Stimulated activated CD8-positive, alpha-beta memory T cell treated with anti-CD3 and anti-CD28 coated beads, Interleukin-12 subunit alpha, Interleukin-12 subunit beta, amount 100 ng/mL, for 24 hours (primary cell): Measurements from ENCODE around the gene RAPGEF3.

Source experiments
- DNase-seq: peaks from one replicate; pipeline ENCODE4 v3.0.0-alpha.2; 2020; ENCODE audit errors: extremely low read depth

Gene RAPGEF3

DNA sequence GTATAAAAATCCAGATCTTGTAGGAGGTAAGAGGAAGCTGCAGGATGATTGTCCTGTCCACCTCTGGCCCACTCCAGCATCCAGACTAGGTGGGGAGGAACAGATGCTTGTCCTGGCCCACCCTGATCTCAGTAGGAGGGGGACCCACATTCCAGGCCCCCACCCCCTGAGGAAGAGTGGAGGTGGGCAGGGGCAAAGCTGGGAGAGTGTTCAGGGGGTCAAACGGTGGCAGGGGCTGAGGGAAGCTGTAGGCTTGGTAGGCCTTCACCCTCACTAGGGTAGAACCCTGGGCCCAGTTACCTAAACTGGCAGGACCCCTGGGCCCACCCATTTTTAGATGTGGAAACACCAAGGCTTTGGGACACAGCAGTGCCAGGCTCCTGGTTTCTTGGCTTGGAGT lies 18.5 kb upstream of the RAPGEF3 start:
- DNase-seq = no peak

DNA sequence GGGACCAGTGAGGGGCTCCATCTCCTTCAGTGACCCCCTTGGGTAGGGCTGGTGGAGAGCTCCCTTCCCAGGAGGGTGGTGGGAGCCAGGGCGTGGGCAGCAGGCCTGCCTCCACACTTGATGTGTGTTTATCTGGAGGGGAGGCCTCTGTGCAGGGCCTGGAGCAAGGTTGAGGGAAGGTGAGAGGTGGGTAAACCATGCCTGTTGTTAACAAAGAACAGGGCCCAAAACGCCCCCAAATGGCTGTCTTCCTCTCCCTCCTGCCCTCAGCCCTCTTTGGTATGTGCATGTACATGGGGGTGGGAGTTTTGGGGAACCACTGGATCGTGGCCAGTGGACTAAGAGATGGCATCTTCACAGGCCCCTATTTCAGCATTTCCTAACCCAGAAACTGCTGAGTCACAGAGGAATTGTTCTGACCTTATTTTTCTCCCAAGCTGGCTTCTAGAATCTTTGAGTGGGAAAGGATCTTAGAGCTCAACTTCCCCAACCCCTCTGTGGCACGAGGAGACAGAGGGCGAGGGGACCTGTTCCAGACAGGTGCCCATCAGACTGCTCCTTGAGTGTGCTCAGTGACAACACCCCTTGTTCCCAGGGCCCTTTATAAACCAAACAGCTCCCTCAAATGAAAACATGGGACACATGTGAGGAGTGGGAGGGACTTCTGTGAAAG lies 17.9 kb upstream of the RAPGEF3 start:
- no peak for DNase-seq

DNA sequence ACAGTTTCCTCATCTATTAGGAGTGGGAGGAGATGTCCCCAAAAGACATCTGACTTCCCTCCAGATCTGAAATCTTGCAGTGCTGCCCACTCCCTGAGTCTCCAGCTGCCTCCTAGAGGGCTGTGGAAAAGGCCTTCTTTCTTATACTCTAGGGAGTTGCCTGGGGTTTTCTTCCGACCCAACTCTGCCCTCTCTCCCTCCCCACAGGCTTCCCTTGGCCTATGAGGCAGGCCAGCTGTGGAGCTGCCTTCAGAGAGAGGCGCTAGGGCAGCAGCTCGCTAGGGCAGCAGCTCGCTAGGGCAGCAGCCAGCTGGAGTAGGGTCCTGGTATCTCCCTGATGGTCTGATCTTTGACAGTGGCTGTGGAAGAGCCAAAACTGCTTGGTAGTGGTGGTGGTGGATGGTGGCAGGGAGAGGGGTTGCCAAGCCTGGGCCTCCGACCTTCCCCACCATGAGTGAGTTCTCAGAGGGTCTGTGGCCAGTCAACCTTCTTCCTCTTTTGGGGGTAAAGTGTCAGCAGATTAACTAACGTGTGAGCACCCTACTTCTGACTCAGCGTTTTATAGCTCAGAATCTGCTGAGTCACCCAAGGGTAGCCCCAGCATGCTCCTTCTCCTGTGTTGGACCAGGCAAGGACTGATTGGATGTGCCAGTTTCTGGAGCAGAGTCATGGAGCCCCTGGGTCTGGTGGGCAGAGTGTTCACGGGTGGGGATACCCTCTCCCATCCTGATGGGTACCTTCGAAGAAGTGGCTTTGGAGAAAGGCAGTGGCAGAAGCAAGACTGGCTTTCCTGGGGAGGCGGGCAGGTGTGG lies 16.6 kb upstream of the RAPGEF3 start:
- DNase-seq = no peak

DNA sequence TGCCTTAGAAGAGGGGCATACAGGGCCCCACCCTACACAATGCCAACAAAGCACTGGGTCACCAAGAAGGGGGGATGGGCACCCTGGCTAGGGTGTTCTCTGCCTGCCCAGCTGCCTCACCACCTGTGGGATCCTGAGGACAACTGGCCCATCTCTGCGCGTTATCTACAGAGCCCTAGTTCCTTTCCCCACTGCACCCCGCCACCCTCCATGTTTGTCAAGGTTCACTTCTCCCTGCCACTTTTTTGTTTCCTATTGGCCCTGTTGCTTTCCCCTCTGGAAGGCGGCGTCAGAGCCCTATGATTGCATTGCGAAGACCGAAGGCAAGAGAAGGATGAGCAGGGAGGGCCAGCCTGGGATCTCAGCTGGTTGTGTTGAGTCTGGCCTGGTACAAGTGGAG lies 16.0 kb upstream of the RAPGEF3 start:
- DNase-seq = no peak

DNA sequence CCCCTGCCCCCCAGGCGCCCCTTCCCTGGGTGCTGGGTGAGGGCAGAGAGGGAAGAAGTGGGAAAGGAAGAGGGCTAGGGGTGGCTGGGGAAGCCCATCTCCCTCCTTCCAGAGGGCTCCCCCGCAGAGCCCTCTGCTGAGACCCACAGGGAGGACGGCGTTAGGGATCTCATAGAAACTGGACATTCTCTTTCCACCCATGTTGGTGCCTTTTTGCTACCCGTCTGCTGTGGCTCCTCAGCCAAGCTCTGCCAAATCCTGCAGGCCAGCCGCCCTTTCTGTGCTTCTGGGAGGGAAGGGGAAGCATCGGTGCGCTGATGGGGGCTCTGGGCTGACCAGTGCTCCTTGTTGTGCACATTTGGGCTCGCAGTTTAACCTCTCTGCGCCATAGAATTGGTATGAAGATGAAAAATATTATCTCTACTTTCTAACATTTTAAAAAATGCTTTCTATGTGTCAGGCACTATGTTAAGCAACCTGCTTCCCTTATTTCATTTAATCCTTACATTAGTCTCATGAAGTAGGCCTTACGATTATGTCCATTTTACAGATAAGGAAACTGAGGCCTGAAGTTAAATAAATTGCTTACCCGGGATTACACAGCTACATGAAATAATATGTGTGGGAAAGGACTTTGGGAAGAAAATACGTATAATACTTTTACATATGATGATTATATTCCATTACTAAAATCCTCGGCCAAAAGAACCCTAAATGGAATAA lies 15.3 kb upstream of the RAPGEF3 start:
- no peak for DNase-seq

DNA sequence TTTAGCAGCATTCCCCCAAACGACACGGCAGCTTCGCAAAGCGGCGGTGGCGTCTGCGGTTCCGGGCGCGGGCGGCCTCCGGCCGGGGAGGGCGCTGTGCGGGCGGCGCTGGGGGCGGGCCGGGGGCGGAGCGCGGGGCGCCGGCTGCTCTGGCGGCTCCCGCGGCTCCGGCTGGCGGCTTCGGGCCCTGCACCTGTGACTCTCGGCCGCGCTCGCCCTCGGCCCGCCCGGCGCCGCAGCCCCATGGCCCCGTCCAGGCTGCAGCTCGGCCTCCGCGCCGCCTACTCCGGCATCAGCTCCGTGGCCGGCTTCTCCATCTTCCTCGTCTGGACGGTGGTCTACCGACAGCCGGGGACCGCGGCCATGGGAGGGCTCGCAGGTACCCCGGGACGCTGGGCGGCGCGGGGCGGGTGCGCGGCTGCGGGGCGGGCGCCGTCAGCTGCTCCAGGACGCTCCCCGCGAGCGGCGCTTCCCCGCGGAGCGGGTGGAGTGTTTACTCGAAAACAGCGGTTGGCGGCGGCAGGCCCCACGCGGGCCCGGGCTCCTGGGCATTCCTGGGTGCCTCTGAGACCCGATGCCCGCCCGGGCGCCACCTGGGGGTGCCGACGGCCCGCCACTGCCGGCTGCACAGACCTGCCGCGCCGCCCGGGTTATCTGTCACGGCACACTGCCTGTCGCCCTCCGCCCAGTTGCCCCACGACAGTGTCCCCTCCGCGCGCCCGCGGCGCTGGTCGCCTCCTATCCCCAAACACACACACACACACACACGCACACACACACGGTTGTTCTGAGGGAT lies 14.6 kb upstream of the RAPGEF3 start, which contains the start of gene SLC48A1:
Gene SLC48A1, plus strand, starts transcription at position 177 of the 796 bp plus-strand sequence. Its CDS starts 67 bp downstream, at position 244.
- peak; percentile 33 for DNase-seq

DNA sequence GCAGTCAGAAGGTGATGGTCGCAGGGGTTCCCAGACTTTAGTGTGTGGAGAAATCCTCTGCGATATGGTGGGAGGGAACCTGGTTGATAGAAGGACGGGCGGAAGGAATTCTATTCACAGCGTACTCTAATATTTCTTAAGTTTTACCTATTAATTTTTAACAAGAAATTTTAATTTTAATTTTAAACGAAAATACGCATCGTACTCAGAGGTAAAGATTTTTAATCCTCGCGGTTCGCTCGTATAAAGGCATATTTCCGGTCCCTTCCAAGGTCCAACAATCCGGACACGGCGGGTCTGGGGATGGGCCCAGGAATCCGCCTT lies 14.0 kb upstream of the RAPGEF3 start:
- no peak for DNase-seq

DNA sequence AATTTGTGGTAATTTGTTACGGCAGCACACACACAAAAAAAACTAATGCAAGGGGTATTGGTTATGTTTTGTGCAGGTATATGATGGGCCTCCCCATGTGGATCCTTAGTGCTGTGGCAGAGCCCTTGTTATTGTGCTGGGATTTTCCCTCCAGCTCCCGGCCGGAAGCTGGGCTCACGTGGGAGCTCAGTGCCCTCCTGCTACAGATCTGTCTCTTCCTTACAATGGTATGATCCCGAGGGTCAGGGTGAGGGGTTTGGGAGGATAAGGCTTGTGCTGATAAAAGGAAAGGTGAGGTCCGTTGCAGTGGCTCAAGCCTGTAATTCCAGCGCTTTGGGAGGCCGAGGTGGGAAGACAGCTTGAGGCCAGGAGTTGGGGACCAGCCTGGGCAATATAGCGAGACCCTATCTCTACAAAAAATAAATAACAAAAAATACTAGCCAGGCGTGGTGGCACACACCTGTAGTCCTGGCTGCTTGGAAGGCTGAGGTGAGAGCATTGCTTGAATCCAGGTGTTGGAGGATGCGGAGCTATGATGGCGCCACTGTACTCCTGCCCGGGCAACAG lies 13.5 kb upstream of the RAPGEF3 start:
- no peak for DNase-seq

DNA sequence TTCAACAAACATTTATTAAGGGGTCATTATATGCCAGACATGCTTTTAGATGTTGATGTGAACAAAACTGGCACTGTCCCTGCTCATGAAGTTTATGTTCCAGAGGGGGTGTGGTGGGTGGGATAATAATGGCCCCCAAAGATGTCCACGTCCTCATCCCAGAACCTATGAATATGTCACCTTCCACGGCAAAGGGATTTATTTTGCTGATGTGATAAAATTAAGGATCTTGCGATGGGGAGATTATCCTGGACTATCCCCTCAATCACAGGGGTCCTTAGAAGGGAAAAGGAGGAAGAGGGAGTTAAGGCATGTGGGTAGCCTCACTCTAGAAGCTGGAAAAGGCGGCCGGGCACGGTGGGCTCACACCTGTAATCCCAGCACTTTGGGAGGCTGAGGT lies 12.6 kb upstream of the RAPGEF3 start:
- DNase-seq = no peak

DNA sequence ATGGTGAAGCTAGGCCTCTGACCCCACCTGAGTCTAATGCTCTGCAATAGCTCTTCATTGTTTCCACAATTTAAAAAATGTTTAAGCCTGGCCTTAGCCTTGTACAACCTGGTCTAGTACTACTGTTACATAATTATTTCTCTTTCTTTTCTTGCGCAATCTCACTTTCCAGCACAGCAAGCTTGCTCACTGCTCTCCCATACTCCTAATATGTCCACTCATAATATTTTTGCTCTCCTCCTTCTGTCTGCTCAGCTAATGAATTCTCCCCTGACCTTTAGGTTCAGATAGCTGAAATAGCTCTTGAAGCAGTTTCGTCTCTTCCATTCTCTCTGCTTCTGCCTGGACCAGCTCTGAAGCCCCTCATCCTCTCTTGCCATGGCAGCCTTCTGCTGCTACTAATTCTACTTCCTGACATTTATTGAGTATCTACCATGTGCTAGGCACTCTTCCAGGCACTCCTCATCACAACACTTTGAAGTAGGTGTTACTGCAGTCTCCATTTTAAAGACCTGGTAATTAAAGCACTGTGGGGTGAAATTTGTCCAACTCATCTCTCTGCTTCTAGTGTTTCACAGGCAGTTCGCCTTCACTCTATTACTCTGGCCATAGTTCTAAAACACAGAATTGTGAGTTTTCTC lies 11.5 kb upstream of the RAPGEF3 start:
- DNase-seq = no peak

DNA sequence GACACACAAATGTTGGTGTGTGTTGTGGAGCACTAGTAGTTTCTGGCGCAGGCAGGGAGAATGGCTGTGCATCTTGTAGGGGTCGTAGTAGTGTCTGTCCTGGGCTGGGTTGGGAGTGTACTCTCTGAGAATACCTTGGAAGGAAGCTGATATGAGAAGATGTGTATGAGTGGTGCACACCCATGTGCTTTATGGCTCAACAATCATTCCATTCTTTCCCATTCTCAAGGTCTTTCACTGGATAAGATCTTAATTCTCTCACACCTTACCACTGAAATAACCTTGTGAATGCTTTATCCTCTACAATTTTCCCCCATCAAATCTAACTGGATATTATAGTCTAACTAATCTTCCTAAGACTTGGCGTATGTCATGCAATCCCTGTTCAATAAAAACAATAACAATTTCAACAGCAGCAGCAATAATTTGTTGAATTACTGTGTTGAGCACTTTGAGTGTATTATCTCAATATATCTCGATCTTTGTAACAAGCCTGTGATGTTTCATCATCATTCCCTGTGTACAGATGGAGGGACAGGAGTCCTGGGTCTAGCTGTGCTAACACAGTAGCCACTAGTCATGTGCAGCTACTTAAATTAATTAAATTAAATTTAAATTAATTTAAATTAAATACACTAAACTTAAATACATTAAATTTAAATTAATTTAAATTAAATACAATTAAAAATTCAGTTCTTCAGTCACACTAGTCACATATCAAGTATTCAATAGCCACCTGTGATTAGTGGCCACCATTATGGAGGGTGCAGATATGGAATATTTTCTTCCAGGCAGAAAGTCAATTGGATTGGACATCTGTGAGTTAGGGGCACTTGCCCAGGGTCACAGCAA lies 10.8 kb upstream of the RAPGEF3 start:
- DNase-seq = no peak

DNA sequence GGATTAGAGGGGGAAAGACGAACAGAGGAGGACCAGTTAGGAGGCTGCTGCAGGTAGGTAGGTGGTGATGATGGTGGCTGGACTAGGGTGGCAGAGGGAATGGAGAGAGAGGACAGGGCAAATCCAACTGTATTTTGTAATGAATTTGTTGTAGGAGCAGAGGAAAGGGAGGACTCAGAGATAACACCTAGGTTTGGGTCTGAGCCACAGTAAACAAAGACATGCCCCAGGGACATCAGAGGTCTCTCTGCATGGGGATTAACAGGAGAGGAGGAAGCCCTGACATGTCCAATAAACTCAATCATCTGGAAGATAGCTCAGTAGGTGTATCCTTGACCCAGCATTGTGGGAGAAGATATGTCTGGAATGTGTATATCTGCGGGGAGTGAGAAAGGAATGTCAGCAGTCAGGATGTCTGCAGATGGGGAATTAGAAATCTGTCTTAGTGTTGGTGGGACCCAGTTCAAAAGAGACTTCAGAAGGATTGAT lies 9.7 kb upstream of the RAPGEF3 start:
- no peak for DNase-seq

DNA sequence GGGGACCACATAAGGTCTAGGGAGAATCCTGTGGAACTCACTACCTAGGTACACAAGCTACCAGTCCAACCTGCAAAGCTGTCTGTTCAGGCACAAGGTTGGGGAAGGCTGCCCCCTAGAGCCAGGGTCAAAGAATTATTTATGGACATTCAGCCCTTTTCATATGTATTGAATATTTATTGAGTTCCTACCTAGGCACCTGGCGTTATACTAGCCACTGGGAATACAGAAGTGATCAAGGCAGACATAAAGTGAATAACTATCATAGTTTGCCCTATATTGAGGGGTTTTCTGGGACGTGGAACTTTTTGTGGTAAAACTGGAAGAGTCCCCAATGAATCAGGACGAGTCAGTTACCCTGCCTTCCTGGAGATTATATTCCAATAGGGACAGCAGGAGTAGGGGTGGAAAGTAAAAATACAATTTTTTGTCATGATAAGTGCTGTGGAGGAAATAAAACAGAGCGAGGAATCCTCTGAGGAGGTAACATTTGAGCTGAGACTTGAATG lies 8.6 kb upstream of the RAPGEF3 start:
- no peak for DNase-seq

DNA sequence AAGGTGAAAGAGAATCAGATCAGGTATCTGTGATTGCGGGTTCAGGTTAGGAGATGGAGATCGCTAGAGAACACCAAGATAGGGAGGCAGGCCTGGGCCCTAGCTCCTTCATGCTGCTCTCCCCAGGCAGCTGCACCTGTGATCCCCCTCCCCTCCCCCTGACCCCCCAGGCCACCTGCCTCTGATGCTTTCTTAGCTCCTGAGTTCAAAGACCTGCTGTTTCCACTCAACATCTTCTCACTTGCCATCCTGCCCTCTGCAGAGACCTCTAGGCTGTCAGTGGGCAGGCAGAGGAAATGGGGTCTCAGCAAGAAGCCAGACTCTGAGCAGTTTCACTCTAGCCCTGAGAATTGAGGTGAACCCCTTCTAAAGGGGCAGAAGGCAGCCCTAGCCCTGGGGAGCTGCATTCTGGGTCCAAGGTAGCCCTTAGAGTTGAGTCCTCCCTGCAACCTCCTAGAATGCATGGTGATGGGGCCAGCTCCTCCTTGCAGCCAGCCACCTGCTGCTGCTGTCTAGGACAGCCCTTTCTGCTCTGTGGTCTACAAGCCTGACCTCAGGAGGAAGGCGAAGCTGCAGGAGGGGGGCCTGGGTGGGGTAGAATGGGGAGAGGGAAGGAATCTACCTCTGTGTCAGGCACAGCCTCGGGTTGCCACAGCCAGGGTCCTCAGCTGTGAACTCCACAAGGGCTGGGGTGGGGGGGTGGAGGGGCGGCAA lies 8.0 kb upstream of the RAPGEF3 start:
- DNase-seq = no peak

DNA sequence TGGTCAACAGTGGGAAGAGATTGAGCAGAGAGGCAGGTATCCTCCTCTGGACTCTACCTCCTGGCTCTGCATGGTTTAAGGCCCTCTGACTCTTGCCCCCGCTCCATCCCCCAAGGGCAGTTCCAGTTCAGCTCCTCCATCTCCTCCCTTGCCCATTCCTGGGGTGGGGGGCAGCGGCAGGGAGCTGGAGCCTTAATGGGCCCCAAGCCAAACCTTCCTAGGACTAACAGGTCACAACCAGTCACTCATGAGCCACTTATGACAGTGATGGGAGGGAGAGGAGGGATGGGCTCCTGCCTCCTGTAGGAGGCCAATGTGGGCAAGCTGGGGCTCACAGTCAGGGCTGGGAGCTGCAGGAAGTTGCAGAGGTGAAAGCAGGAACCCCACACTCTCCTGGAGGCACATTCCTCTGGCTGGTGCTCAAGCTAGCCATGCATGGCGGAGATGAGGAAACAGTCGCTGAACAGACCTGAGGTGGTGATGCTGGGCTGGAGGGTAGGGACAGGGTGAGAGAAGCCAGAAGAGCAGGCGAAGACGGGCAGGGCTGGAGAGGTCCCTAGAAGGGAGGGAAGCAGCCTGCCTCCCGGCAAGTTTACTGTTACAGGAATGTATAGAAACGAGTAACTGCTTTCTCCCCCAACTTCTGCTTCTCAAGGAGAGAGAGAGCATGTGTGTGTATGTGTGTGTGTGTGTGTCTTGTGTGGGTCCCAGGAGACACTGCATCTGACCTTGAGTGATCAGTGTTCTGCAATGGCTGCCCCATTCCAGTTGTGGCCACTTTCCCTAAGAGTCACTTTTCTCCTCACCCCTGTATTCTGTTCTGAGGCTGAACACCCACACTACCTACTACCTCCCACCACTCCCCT lies 5.0 kb upstream of the RAPGEF3 start:
- DNase-seq = no peak

DNA sequence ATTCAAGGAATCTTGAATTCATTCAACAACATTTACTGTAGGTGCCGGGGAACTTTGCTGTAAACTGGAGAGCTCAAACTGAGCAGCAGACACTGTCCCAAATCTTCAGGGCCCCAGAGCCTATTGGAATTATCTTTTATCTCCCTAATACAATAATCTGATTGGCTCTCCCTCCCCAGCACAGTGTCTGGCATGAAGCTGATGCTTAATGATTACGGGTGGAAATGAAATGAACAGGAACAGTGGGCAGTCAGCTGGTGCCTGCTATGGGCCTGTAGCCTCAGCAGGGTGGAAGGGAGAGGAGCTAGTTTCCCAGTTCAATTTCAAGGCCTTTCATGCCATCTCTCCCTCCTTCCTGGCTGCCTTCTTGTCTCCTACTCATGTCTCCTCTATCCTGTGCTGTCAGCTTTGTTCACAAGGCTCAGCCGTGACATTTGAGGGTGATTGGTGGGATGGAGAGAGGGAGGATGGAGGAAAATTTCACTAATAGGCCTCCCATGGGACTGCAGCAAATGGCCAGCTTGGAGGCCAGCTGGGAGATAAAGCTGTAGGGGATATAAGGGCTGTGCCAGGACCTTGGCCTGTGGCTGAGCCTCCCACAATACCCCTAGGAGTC lies 4.3 kb upstream of the RAPGEF3 start:
- no peak for DNase-seq

DNA sequence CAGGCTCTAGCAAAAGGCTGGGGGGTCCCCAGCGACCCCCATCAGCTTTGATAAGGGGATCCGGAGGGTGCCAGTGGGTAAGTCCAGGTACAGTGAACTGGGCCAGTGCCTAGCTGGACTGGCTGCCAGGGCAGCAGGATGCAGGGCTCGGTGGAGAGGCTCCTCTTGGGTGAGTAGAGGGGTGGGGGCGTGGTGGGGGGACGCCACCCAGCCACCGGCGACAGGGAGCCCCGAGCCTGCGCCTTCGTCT lies 171 bp downstream of the RAPGEF3 start:
- no peak for DNase-seq
